Uterus (tissue), 4 donors: ENCODE results near the gene PHIP. TPM values are rescaled to one million over a fixed set of nuclear protein-coding genes. Genes with fewer than 3 reads are reported as not detected.

Source experiments
- DNase-seq, 2 donors: peaks; one replicate each; pipeline ENCODE4 v3.0.0-alpha.2; 2019 to 2020
- H3K27ac ChIP-seq, 2 donors: fragments of 200-600 bp; sonication (generic); 1 replicate in 1 of 2; 2 replicates in 1 of 2; pipeline ENCODE4 v1.5.1; 2016 to 2018
- H3K27me3 ChIP-seq, 2 donors: fragments of 200-600 bp; sonication (generic); one replicate each; pipeline ENCODE4 v1.5.1; 2018 to 2019; ENCODE audit warnings: control low read depth in 1 of 2
- H3K36me3 ChIP-seq, 2 donors: fragments of 200-600 bp; sonication (generic); one replicate each; pipeline ENCODE4 v1.5.1; 2019; ENCODE audit warnings: control low read depth in 1 of 2
- H3K4me1 ChIP-seq, 2 donors: fragments of 200-600 bp; sonication (generic); one replicate each; pipeline ENCODE4 v1.5.1; 2018 to 2019; ENCODE audit warnings: control low read depth in 1 of 2
- H3K4me3 ChIP-seq, 2 donors: fragments of 200-600 bp; sonication (generic); 1 replicate in 1 of 2; 2 replicates in 1 of 2; pipeline ENCODE4 v1.5.1; 2018 to 2019; ENCODE audit warnings: mild to moderate bottlenecking in 1 of 2
- H3K9me3 ChIP-seq, 2 donors: fragments of 200-600 bp; sonication (generic); one replicate each; pipeline ENCODE4 v1.5.1; 2019; ENCODE audit warnings: control low read depth in 1 of 2
- CTCF ChIP-seq, 4 experiments: fragments of 200-600 bp in 2 of 4; fragments of 450-650 bp in 2 of 4; sonication (generic) in 2 of 4; IDR thresholded peaks; one replicate each; pipeline ENCODE4 v1.5.1; 2016 to 2019; ENCODE audit warnings: antibody characterized with exemption in 4 of 4, mild to moderate bottlenecking in 2 of 4, moderate library complexity in 1 of 4
- POLR2A ChIP-seq, 2 donors: fragments of 450-650 bp; IDR thresholded peaks; one replicate each; pipeline ENCODE4 v1.6.1; 2016; ENCODE audit warnings: antibody characterized with exemption in 2 of 2, mild to moderate bottlenecking in 1 of 2, moderate library complexity in 1 of 2
- intact Hi-C: fragments of 100-400 bp; cut with DNase I; formaldehyde crosslinking; loops from one replicate; pipeline ENCODE4 v1.15.1; 2023; ENCODE audit warnings: low total_unique reads
- total RNA-seq, 4 donors: library from RNA; depleted of rRNA in 3 of 4; stranded (reverse); fragments of >200 nt in 3 of 4; gene quantifications; one replicate each; pipeline versions ENCODE4 v1.1.0 to v1.2.4, GENCODE V29; 2014 to 2023
- donor health status: DM: yes; HTN: yes; CAD: no.

The PHIP gene
- total RNA-seq, 4 donors from 2014 or later = 40.6 to 85.3 (median 53.9) TPM

- intact Hi-C loops = no loop called here
- H3K36me3 ChIP-seq = no peaks in the 10 kb centered on the region
- no peaks in the 10 kb centered on the region for H3K27me3 ChIP-seq
- no peak overlapping the region for H3K4me3 ChIP-seq
- TF ChIP-seq CTCF (IDR thresholded peaks at IDR 0.05) (no peak), POLR2A (IDR thresholded peaks at IDR 0.05) (no peak)
- no peak for DNase-seq
- H3K9me3 ChIP-seq = no peaks in the 10 kb centered on the region
- H3K27ac ChIP-seq = no peak overlapping the region
- H3K4me1 ChIP-seq = no peaks in the 10 kb centered on the region
Observed at GRCh38 chr6:79047072-79047471, 31.0 kb downstream of the PHIP start.

- no peak overlapping the region for H3K27ac ChIP-seq
- H3K9me3 ChIP-seq = no peaks in the 10 kb centered on the region
- DNase-seq = no peak
- H3K4me3 ChIP-seq = no peak overlapping the region
- no peak for TF ChIP-seq POLR2A (IDR thresholded peaks at IDR 0.05)
- TF ChIP-seq CTCF (IDR thresholded peaks at IDR 0.05) = no peak
- no peaks in the 10 kb centered on the region for H3K36me3 ChIP-seq
- intact Hi-C loops = no loop called here
- no peaks in the 10 kb centered on the region for H3K27me3 ChIP-seq
- no peaks in the 10 kb centered on the region for H3K4me1 ChIP-seq
Observed at GRCh38 chr6:79045966-79046365, 32.1 kb downstream of the PHIP start.

- H3K36me3 ChIP-seq = no peaks in the 10 kb centered on the region
- DNase-seq = no peak
- H3K4me3 ChIP-seq = no peak overlapping the region
- intact Hi-C loops = no loop called here
- no peaks in the 10 kb centered on the region for H3K27me3 ChIP-seq
- TF ChIP-seq POLR2A (IDR thresholded peaks at IDR 0.05) = no peak
- TF ChIP-seq CTCF (IDR thresholded peaks at IDR 0.05) = no peak
- no peaks in the 10 kb centered on the region for H3K9me3 ChIP-seq
- no peaks in the 10 kb centered on the region for H3K4me1 ChIP-seq
- no peak overlapping the region for H3K27ac ChIP-seq
Observed at GRCh38 chr6:79042799-79043126, 35.3 kb downstream of the PHIP start.

- Histone ChIP-seq H3K27me3 (no peaks in the 10 kb centered on the region), H3K9me3 (no peaks in the 10 kb centered on the region), H3K4me1 (no peaks in the 10 kb centered on the region), H3K36me3 (no peaks in the 10 kb centered on the region), H3K4me3 (no peak overlapping the region), H3K27ac (no peak overlapping the region)
- no peak for TF ChIP-seq CTCF (IDR thresholded peaks at IDR 0.05)
- no peak for TF ChIP-seq POLR2A (IDR thresholded peaks at IDR 0.05)
- no peak for DNase-seq
- intact Hi-C loops = no loop called here
Observed at GRCh38 chr6:79042088-79042798, 35.8 kb downstream of the PHIP start.

- TF ChIP-seq CTCF (IDR thresholded peaks at IDR 0.05) = no peak
- TF ChIP-seq POLR2A (IDR thresholded peaks at IDR 0.05) = no peak
Observed at GRCh38 chr6:79040083-79040482, 38.0 kb downstream of the PHIP start.

More at GRCh38 chr6:79040083-79040482, 38.0 kb downstream of the PHIP start:
- Histone ChIP-seq H3K36me3 (no peaks in the 10 kb centered on the region), H3K4me1 (no peaks in the 10 kb centered on the region), H3K9me3 (no peaks in the 10 kb centered on the region), H3K27ac (no peak overlapping the region), H3K27me3 (no peaks in the 10 kb centered on the region), H3K4me3 (no peak overlapping the region)
- intact Hi-C loops = no loop called here
- no peak for DNase-seq
